Measurements from ENCODE around the gene NPB. TPM values are rescaled to one million over a fixed set of nuclear protein-coding genes. Genes with fewer than 3 reads are reported as not detected.

The NPB gene
- total RNA-seq, 2 experiments from 2014 or later = 0.47 to 1.0 TPM

- H3K36me3 Mint-ChIP-seq = no peaks in the 10 kb centered on the region
- peaks cover 6% of the 10 kb centered on the region for H3K4me1 Mint-ChIP-seq
- peaks cover 7% of the 10 kb centered on the region for H3K27me3 Mint-ChIP-seq
- no peak overlapping the region for H3K4me3 Mint-ChIP-seq
- DNase-seq = no peak
- POLR2A ChIA-PET = interaction anchor here (0.6 kb wide), 1 partner anchor 55 kb away, joined by 3 read pairs; no protein-coding TSS in a partner anchor
- no peaks in the 10 kb centered on the region for H3K9me3 Mint-ChIP-seq
- H3K27ac Mint-ChIP-seq = no peak overlapping the region
- ATAC-seq (ENCODE audit: low read depth) = no peak
Observed at GRCh38 chr17:81942167-81942553, 40.1 kb downstream of the NPB start.

GRCh38 chr17:81944858-81945257 lies 42.8 kb downstream of the NPB start:
- Mint-ChIP-seq H3K4me1 (no peaks in the 10 kb centered on the region), H3K36me3 (no peaks in the 10 kb centered on the region), H3K27me3 (peaks cover 7% of the 10 kb centered on the region), H3K27ac (no peak overlapping the region), H3K4me3 (no peak overlapping the region), H3K9me3 (no peaks in the 10 kb centered on the region)
- DNase-seq = no peak
- POLR2A ChIA-PET = interaction anchor here (0.7 kb wide), 1 partner anchor 18 kb away, joined by 3 read pairs; no protein-coding TSS in a partner anchor
- ATAC-seq (ENCODE audit: low read depth) = no peak

- Mint-ChIP-seq H3K27ac (no peak within 1 kb of the TSS), H3K4me3 (no peak within 1 kb of the TSS), H3K27me3 (peaks cover 11% of the 10 kb centered on the region), H3K9me3 (no peaks in the 10 kb centered on the region), H3K4me1 (no peaks in the 10 kb centered on the region), H3K36me3 (no peaks in the 10 kb centered on the region)
- no peak for ATAC-seq (ENCODE audit: low read depth)
- POLR2A ChIA-PET = no interaction called here
- DNase-seq = no peak
Observed at GRCh38 chr17:81947189-81947588, 45.2 kb downstream of the NPB start, which contains the start of gene MYADML2. Gene MYADML2, minus strand, starts transcription at chr17:81947233. Its CDS starts 5,492 bp downstream, at chr17:81941741.

GRCh38 chr17:81948635-81949378 lies 46.8 kb downstream of the NPB start:
- H3K36me3 Mint-ChIP-seq = no peaks in the 10 kb centered on the region
- no peak for DNase-seq
- peaks cover 11% of the 10 kb centered on the region for H3K27me3 Mint-ChIP-seq
- H3K9me3 Mint-ChIP-seq = no peaks in the 10 kb centered on the region
- H3K4me3 Mint-ChIP-seq = no peak overlapping the region
- H3K27ac Mint-ChIP-seq = no peak overlapping the region
- H3K4me1 Mint-ChIP-seq = no peaks in the 10 kb centered on the region
- POLR2A ChIA-PET = no interaction called here
- ATAC-seq (ENCODE audit: low read depth) = no peak

- ATAC-seq (ENCODE audit: low read depth) = no peak
- no peaks in the 10 kb centered on the region for H3K4me1 Mint-ChIP-seq
- POLR2A ChIA-PET = no interaction called here
- no peak overlapping the region for H3K4me3 Mint-ChIP-seq
- no peaks in the 10 kb centered on the region for H3K36me3 Mint-ChIP-seq
- H3K27ac Mint-ChIP-seq = no peak overlapping the region
- peaks cover 8% of the 10 kb centered on the region for H3K27me3 Mint-ChIP-seq
- no peaks in the 10 kb centered on the region for H3K9me3 Mint-ChIP-seq
- DNase-seq = no peak
Observed at GRCh38 chr17:81950501-81950900, 48.5 kb downstream of the NPB start.

GRCh38 chr17:81951785-81952684 lies 50.0 kb downstream of the NPB start:
- H3K9me3 Mint-ChIP-seq = no peaks in the 10 kb centered on the region
- DNase-seq (no peak), ATAC-seq (ENCODE audit: low read depth) (no peak)
- H3K27me3 Mint-ChIP-seq = peaks cover 8% of the 10 kb centered on the region
- H3K36me3 Mint-ChIP-seq = no peaks in the 10 kb centered on the region
- no peak overlapping the region for H3K4me3 Mint-ChIP-seq
- no peak overlapping the region for H3K27ac Mint-ChIP-seq
- no peaks in the 10 kb centered on the region for H3K4me1 Mint-ChIP-seq
- POLR2A ChIA-PET = interaction anchor here (1.4 kb wide), 1 partner anchor 70 kb away, joined by 3 read pairs; the partner anchor contains the start of gene CENPX

Other genes with a start within 250 kb of the NPB start
- gene PDE6G, start 245.7 kb upstream of the NPB start, total RNA-seq = 10 to 100 TPM; 47.8 to 57.1 TPM
- gene OXLD1, start 235.6 kb upstream of the NPB start, total RNA-seq = 10 to 100 TPM; 56.6 to 60.1 TPM
- 10 to 100 TPM; 31.3 to 32.0 TPM for gene CCDC137, start 235.5 kb upstream of the NPB start, total RNA-seq
- gene ARL16, start 218.4 kb upstream of the NPB start, total RNA-seq = 10 to 100 TPM; 17.7 to 19.0 TPM
- 100 to 1,000 TPM; 152 to 164 TPM for gene HGS, start 218.2 kb upstream of the NPB start, total RNA-seq
- 10 to 100 TPM; 55.1 to 59.2 TPM for gene MRPL12, start 198.9 kb upstream of the NPB start, total RNA-seq
- gene SLC25A10, start 190.0 kb upstream of the NPB start, total RNA-seq = 10 to 100 TPM; 22.0 to 25.1 TPM
- not detected for gene GCGR, start 98.1 kb upstream of the NPB start, total RNA-seq
- 10 to 100 TPM; 56.5 to 58.3 TPM for gene MCRIP1, start 68.9 kb upstream of the NPB start, total RNA-seq
- not detected for gene PPP1R27, start 67.2 kb upstream of the NPB start, total RNA-seq
- 100 to 1,000 TPM; 319 to 347 TPM for gene P4HB, start 41.7 kb upstream of the NPB start, total RNA-seq
- gene ARHGDIA, start 30.9 kb upstream of the NPB start, total RNA-seq = 100 to 1,000 TPM; 538 to 539 TPM
- gene ALYREF, start 10.7 kb upstream of the NPB start, total RNA-seq = 100 to 1,000 TPM; 135 to 152 TPM
- gene ANAPC11, start 10.5 kb upstream of the NPB start, total RNA-seq = 100 to 1,000 TPM; 102 to 106 TPM
- 10 to 100 TPM; 39.3 to 44.5 TPM for gene PCYT2, start 9.2 kb downstream of the NPB start, total RNA-seq
- gene SIRT7, start 15.9 kb downstream of the NPB start, total RNA-seq = 10 to 100 TPM; 64.8 to 65.2 TPM
- 10 to 100 TPM; 18.3 to 20.4 TPM for gene MAFG, start 25.5 kb downstream of the NPB start, total RNA-seq
- gene PYCR1, start 35.1 kb downstream of the NPB start, total RNA-seq = 10 to 100 TPM; 12.1 to 17.8 TPM
- gene MYADML2, start 45.0 kb downstream of the NPB start, total RNA-seq = not detected
- gene NOTUM, start 58.9 kb downstream of the NPB start, total RNA-seq = under 1 TPM; 0.25 to 0.26 TPM
- 10 to 100 TPM; 34.4 to 35.1 TPM for gene ASPSCR1, start 75.4 kb downstream of the NPB start, total RNA-seq
- 10 to 100 TPM; 62.0 to 64.7 TPM for gene CENPX, start 120.6 kb downstream of the NPB start, total RNA-seq
- gene LRRC45, start 121.1 kb downstream of the NPB start, total RNA-seq = 10 to 100 TPM; 41.6 to 45.1 TPM
- gene RAC3, start 129.4 kb downstream of the NPB start, total RNA-seq = 1 to 10 TPM; 6.7 to 7.6 TPM
- 100 to 1,000 TPM; 110 to 115 TPM for gene DCXR, start 135.5 kb downstream of the NPB start, total RNA-seq
- gene RFNG, start 149.6 kb downstream of the NPB start, total RNA-seq = 10 to 100 TPM; 28.7 to 28.8 TPM
- 10 to 100 TPM; 76.0 to 79.8 TPM for gene GPS1, start 149.7 kb downstream of the NPB start, total RNA-seq
- 100 to 1,000 TPM; 126 to 130 TPM for gene DUS1L, start 163.6 kb downstream of the NPB start, total RNA-seq
- gene FASN, start 196.0 kb downstream of the NPB start, total RNA-seq = 100 to 1,000 TPM; 154 to 163 TPM

Data from activated naive CD8-positive, alpha-beta T cell treated with anti-CD3 and anti-CD28 coated beads, Interleukin-2, amount 10 ng/mL, durations not matched to agents 7 days and 5 days (primary cell).